ENCODE data around the gene APBA2. TPM values are rescaled to one million over a fixed set of nuclear protein-coding genes. Genes with fewer than 3 reads are reported as not detected.

Gene APBA2
- total RNA-seq, 1 experiment from 2014 or later, result 0.31 TPM

- POLR2A ChIA-PET, result no interaction called here
- BruUV-seq (replicated peaks), result no TSS peak
- Histone ChIP-seq H3K4me1 (ENCODE audit: control insufficient read depth, insufficient read depth, low read length) (peaks cover 4% of the 10 kb centered on the region; the same call in 1 of the 2 replicates), H3K36me3 (ENCODE audit: control insufficient read depth, insufficient read depth, low read length) (no peaks in the 10 kb centered on the region), H3K27ac (ENCODE audit: low read length) (no peak overlapping the region), H3K4me3 (ENCODE audit: low read depth in 2 of 2, low read length in 2 of 2) (no peak overlapping the region), H3K27me3 (ENCODE audit: control insufficient read depth, insufficient read depth, low read length) (no peaks in the 10 kb centered on the region; the same call in 1 of the 2 replicates), H3K9me3 (ENCODE audit: control insufficient read depth, insufficient read depth, low read depth, low read length) (no peaks in the 10 kb centered on the region)
- DNase-seq (ENCODE audit: low read depth, low spot score) (no peak), ATAC-seq (no peak)
- CTCF ChIA-PET, result interaction anchor here (0.6 to 1.2 kb wide), 9 partner anchors 8 to 475 kb away, joined by 3 to 7 read pairs (median 4); no protein-coding TSS in a partner anchor
- in situ Hi-C loops (cut with HindIII; ENCODE audit: low pct_unique_long_range_greater_than_20kb, low sequenced_read_pairs) (no loop called here), intact Hi-C loops (cut with micrococcal nuclease; ENCODE audit: unreplicated experiment) (no loop called here)
- TF ChIP-seq POLR2AphosphoS5 (IDR thresholded peaks at IDR 0.05; ENCODE audit: low read depth, low read length), result no peak
- TF ChIP-seq SIN3A (IDR thresholded peaks at IDR 0.05; ENCODE audit: borderline replicate concordance, insufficient read depth, low read depth, low read length), result no peak
- no peak for TF ChIP-seq CTCF (IDR thresholded peaks at IDR 0.05)
- no peak for TF ChIP-seq REST (IDR thresholded peaks at IDR 0.05; ENCODE audit: insufficient read depth in 1 of 2, low read depth in 2 of 2, low read length in 1 of 2)
- TF ChIP-seq TCF7L2 (IDR thresholded peaks at IDR 0.05; ENCODE audit: low read depth, low read length), result no peak
Observed at GRCh38 chr15:29140475-29141307, 254.9 kb downstream of the APBA2 start.

GRCh38 chr15:29141308-29142128, 255.7 kb downstream of the APBA2 start:
- no peak for ATAC-seq
- Histone ChIP-seq H3K27me3 (ENCODE audit: control insufficient read depth, insufficient read depth, low read length) (no peaks in the 10 kb centered on the region; the same call in 1 of the 2 replicates), H3K36me3 (ENCODE audit: control insufficient read depth, insufficient read depth, low read length) (no peaks in the 10 kb centered on the region), H3K4me3 (ENCODE audit: low read depth in 2 of 2, low read length in 2 of 2) (no peak overlapping the region), H3K4me1 (ENCODE audit: control insufficient read depth, insufficient read depth, low read length) (peaks cover 4% of the 10 kb centered on the region; the same call in 1 of the 2 replicates), H3K27ac (ENCODE audit: low read length) (no peak overlapping the region), H3K9me3 (ENCODE audit: control insufficient read depth, insufficient read depth, low read depth, low read length) (no peaks in the 10 kb centered on the region)
- POLR2A ChIA-PET, result no interaction called here
- CTCF ChIA-PET, result no interaction called here
- TF ChIP-seq SIN3A (IDR thresholded peaks at IDR 0.05; ENCODE audit: borderline replicate concordance, insufficient read depth, low read depth, low read length), result no peak
- no peak for TF ChIP-seq POLR2AphosphoS5 (IDR thresholded peaks at IDR 0.05; ENCODE audit: low read depth, low read length)
- TF ChIP-seq TCF7L2 (IDR thresholded peaks at IDR 0.05; ENCODE audit: low read depth, low read length), result no peak
- no peak for TF ChIP-seq REST (IDR thresholded peaks at IDR 0.05; ENCODE audit: insufficient read depth in 1 of 2, low read depth in 2 of 2, low read length in 1 of 2)
- no peak for TF ChIP-seq CTCF (IDR thresholded peaks at IDR 0.05)
- intact Hi-C loops (cut with micrococcal nuclease; ENCODE audit: unreplicated experiment), result no loop called here
- DNase-seq (ENCODE audit: low read depth, low spot score), result no peak
- BruUV-seq (replicated peaks), result no TSS peak
- in situ Hi-C loops (cut with HindIII; ENCODE audit: low pct_unique_long_range_greater_than_20kb, low sequenced_read_pairs), result no loop called here
